Body of pancreas (tissue), 4 donors: Measurements from ENCODE around the gene EIF2B1.

Experiments
- CTCF ChIP-seq, 7 experiments: fragments of 450-650 bp in 4 of 7; fragments of 200-600 bp in 3 of 7; sonication (generic) in 3 of 7; IDR thresholded peaks; one replicate each; pipeline ENCODE4 v1.5.1; 2016 to 2019; ENCODE audit warnings: antibody characterized with exemption in 7 of 7
- POLR2A ChIP-seq, 3 donors: fragments of 450-650 bp; IDR thresholded peaks; one replicate each; pipeline ENCODE4 v1.6.1; 2016; ENCODE audit warnings: antibody characterized with exemption in 3 of 3, mild to moderate bottlenecking in 2 of 3

DNA sequence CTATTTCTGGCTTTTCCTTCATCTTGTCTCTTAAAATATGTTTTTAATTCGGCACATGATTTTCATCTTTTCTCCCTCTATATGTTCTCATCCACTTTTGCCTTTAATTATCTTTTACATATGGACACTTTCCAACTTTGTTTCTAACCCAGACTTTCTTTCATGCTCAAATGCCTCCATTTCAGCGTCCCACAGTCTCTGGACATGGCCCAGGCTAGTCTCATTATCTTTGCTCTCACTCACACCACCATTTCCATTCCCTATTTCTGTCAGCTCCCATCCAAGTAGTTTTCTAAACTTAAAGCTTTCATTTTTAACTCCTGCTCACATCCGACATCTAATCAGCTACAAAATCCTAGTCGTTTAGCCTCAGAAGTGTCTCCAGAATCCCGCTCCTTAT lies 14.9 kb upstream of the EIF2B1 start:
- TF ChIP-seq CTCF (IDR thresholded peaks at IDR 0.05) (no peak), POLR2A (IDR thresholded peaks at IDR 0.05) (no peak)
